SK-MEL-5 (cell line): ENCODE results near the gene INTS3. TPM values are rescaled to one million over a fixed set of nuclear protein-coding genes. Genes with fewer than 3 reads are reported as not detected.
A peak's percentile ranks its signal among the peaks of the same experiment; 100 is the strongest.

Source experiments
- DNase-seq: peaks from one replicate; pipeline ENCODE4 v3.0.0-alpha.2; 2016; ENCODE audit warnings: low read depth, low spot score
- in situ Hi-C: cut with HindIII; loops from 2 replicates; pipeline ENCODE4 v1.10.0; 2016; ENCODE audit warnings: low sequenced_read_pairs, high pct_unique_total_duplicates, low pct_unique_long_range_greater_than_20kb
- total RNA-seq: library from RNA; depleted of rRNA; stranded (reverse); fragments of >200 nt; shearing (Covaris generic); gene quantifications from 2 replicates; pipeline ENCODE4 v1.2.3, GENCODE V29; 2014

Gene INTS3
- total RNA-seq, 1 experiment from 2014 or later: 63.2 TPM

DNA sequence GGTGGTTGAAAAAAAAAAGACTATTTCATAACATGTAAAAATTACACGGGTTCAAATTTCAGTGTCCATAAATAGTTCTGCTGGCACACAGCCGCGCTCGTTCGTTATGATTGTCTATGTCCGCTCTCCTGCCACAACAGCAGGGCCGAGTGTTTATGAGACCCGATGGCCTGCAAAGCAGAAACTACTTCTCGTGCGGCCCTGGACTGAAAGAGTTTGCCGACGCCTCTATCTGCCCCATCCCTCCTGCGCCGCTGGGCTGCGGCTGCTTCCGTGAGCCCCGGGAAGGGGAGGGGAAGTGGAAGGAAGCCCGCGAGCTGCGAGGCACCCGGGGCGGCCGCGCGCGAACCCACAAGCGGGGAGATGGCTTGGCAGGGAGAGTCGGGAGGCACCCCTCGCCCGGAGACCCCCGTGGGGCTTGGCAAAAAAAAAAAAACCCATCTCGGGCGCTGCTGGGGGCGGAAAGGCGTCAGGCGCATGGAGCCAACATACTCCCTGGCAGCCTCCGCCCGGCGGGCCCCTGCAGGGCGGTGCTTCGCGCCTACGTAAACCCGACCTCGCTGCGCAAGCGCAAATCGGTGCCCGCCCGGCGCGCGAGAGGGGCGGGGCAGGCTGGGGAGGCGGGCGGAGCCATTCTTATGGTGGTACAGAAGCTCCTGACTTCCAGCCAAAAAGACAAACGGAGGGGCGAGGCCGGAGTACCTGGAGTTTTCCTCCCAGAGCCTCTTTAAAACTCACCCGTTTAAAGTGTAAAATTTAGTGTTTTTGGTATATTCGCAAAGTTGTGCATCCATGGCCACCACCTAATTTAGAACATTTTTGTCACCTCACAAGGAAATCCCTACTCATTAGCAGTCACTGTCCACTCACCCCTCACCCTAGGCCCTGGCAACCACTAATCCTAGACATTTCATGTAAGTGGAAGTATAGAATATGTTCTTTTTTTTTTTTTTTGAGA is 55.7 kb downstream of the INTS3 start:
- in situ Hi-C loops: no loop called here
- DNase-seq: peak; percentile 94

GRCh38 chr1:153786038-153786790 is 58.4 kb downstream of the INTS3 start:
- in situ Hi-C loops: no loop called here
- no peak for DNase-seq

DNA sequence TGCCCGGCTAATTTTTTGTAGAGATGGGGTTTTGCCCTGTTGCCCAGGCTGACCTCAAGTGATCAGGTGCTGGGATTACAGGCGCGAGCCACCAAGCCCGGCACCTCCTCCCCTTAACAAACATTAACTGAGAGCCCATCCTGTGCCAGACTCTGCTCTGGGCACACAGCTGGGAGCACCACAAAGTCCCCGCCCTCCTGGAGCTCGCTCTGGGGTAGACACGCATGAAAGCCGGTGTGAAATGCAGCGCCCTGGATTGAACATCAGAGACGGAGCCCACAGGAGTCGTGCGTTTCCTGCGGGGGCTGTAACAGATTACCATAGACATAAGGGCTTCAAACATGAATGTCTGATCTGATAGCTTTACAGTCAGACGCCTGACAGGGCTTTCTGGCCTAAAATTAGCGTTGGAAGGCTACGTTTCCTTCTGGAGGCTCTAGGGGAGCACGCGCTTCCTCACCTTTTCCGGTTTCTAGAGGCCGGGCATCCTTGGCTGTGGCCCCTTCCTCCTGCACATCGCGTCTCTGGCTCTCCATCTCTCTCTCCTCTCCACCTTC is 61.7 kb downstream of the INTS3 start:
- DNase-seq: no peak
- in situ Hi-C loops: no loop called here

DNA sequence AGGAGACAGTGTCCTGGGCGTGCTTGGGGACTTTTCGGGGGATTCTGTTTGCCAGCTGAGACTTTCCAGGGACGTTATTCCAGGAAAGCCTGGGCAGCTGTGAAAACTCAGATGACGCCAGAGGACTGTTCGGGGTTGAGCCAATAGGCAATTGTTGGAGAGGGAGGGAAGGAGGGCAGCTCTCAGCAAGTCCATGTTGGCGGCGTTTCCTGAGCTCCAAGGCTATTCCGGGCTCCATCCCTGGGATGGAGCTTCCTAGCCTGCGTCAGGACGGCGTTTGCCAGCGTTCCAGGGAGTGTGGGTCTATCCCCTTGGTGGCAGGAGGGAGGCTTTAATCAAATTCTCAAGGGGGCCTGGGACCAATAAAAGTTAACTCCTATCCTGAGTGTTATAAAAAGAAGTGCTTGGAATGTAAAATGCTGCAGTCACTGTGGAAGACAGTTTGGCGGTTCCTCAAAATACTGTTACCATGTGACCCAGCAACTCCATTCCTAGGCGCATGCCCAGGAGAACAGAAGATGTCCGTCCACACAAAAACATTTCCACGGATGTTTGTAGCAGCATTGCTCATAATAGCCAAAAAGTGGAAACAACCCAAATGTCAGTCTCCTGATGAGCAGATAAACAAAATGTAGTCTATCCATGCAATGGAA is 62.6 kb downstream of the INTS3 start:
- in situ Hi-C loops: no loop called here
- no peak for DNase-seq

DNA sequence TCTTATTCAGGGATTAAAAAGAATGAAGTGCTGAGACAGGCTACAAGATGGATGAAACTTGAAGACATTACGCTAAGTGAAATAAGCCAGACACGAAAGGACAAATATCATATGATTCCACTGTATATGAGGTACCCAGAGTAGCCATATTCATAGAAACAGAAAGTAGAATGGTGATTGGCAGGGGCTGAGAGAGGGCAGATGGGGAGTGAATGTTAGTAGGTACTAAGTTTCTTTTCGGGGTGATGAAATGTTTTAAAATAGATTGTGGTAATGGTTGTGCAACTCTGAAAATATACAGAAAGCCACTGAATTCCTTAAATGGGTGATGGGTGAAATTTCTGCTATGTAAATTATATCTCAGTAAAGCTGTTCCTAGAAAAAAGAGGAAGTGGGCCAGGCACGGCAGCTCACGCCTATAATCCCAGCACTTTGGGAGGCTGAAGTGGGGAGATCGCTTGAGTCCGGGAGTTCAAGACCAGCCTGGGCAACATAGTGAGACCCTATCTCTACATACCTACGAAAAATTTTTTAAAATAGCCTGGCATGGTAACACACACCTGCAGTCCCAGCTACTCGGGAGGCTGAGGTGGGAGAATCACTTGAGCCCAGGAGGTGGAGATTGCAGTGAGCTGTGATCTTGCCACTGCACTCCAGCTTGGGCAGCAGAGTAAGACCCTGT is 63.3 kb downstream of the INTS3 start:
- in situ Hi-C loops: no loop called here
- no peak for DNase-seq

GRCh38 chr1:153791648-153792253 is 63.9 kb downstream of the INTS3 start:
- in situ Hi-C loops: no loop called here
- peak; percentile 54 for DNase-seq

- no peak for DNase-seq
- in situ Hi-C loops: no loop called here
Observed at GRCh38 chr1:153792631-153793041, 64.8 kb downstream of the INTS3 start.

- in situ Hi-C loops: no loop called here
- no peak for DNase-seq
Observed at GRCh38 chr1:153793261-153793972, 65.6 kb downstream of the INTS3 start.

- in situ Hi-C loops: no loop called here
- DNase-seq: no peak
Observed at GRCh38 chr1:153793973-153794615, 66.2 kb downstream of the INTS3 start.

DNA sequence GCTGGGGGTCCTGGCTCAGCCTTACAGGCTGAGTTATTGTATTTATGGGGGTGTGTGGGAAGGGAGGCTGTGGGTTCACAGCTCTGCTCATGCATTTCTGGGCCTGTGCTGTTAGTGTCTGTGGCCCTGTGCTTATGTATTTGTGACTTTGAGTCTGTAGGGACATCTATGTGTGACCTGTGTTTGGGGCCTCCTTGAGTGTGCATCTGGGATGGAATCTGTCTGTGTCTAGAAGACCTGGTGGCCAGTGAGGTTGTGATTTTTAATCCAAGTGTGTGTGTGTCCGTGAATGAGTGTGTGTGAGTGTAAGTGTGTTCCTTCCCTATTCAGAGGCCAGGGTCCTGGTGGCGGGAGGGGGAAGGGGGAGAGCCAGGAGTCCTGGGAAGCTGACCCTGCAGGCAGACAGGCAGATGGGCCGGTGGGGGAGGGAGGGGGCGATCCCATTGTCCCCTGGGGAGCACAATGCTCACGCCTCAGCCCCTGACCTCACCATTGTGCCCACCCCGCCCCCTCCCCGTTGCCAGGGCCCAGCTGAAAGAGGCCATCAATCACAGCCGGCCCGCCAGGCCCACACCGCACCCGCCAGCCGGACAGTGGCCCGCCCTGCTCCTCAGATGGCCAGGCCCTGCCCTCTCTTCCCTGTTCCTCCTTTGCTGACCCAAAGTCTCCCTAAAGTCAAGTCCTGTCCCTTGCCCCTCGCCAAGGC is 66.9 kb downstream of the INTS3 start:
- in situ Hi-C loops: no loop called here
- no peak for DNase-seq

DNA sequence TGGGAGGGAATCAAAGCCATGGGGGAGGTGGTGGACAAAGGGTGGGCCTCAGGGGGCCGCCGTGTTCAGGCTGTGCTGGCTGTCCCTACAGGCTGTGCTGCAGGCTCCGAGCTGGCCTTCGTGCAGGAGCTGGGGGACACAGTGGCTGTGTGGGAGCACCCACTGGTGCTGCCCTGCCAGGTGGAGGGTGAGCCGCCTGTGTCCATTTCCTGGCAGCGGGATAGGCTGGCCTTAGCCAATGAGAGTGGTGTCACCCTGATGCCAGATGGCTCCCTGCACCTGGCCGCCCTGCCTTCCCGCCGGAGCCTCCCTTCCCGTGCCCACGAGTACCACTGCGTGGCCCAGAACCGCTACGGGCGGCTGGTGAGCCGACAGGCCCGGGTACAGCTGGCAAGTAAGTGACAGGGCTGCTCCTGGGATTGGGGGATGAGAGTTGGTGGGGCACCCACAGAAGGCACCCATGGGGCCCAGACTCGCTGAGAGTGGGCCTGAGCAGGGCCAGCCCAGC is 67.5 kb downstream of the INTS3 start:
- in situ Hi-C loops: no loop called here
- DNase-seq: no peak

GRCh38 chr1:153795934-153796785 is 68.3 kb downstream of the INTS3 start:
- DNase-seq: no peak
- in situ Hi-C loops: no loop called here

DNA sequence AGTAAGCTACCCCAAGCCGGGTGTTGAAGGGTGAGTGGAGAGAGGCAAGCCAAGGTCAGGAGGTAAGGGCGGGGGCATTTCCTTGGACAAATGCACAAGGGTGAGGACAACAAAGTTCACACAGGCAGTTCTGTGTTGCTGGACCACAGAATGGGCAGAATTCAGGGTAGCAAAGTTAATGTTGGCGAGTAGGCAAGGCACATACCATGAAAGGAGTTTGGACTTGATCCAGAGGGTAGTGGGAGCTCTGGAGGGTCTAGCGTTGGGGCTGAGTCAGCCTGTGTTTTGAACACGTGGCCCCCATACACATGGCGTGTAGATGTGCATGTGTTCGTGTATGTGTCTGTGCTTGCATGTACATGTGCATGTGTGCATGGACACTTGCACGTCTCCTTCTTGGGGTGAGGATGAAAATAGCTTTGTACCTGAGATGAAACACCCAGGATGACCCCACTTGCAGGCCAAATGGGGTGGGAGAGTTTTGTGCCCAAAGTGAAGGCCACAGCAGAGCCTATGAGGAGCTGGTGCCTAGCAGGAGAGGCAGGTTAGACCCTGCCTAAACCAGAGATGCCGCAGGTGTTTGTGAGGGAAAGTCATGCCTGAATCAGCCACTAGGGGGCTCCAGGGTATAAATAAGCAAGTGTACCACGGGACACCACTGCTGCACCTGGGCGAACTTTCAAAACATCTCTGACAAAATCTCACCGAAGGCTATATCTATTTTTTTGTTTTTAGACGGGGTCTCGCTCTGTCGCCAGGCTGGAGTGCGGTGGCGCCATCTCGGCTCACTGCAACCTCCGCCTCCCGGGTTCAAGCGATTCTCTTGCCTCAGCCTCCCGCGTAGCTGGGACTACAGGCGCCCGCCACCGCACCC is 69.2 kb downstream of the INTS3 start:
- in situ Hi-C loops: no loop called here

DNA sequence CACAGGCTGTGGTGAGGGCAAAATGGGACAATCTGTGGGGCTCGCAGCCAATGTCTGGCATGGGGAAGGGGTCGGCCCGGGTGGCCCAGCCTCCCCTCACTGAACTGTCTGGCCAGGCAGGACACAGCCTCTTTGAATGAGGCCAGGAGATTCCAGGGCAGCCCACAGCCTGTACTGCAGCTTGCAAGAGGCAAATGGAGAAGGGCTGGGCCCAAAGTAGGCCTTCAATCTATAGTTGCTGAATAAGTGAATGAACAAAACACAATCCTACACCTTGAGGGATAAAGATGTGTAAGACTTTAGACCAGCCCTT is 70.6 kb downstream of the INTS3 start:
- no peak for DNase-seq

More for the DNA sequence above, 69.2 kb downstream of the INTS3 start:
- DNase-seq: peak; percentile 84

More for the DNA sequence above, 70.6 kb downstream of the INTS3 start:
- in situ Hi-C loops: no loop called here
